PC-9 (cell line): ENCODE measurements around the gene LARGE2.

Source experiments
- CTCF ChIP-seq: fragments of 200-600 bp; sonication (generic); conservative IDR thresholded peaks from 2 replicates; pipeline ENCODE4 v1.6.1; 2017; ENCODE audit warnings: mixed run types, antibody characterized with exemption, mild to moderate bottlenecking, moderate library complexity
- EZH2 ChIP-seq: fragments of 200-600 bp; sonication (generic); IDR thresholded peaks from 2 replicates; pipeline ENCODE4 v1.8.0; 2017; ENCODE audit warnings: antibody characterized with exemption, low read depth

DNA sequence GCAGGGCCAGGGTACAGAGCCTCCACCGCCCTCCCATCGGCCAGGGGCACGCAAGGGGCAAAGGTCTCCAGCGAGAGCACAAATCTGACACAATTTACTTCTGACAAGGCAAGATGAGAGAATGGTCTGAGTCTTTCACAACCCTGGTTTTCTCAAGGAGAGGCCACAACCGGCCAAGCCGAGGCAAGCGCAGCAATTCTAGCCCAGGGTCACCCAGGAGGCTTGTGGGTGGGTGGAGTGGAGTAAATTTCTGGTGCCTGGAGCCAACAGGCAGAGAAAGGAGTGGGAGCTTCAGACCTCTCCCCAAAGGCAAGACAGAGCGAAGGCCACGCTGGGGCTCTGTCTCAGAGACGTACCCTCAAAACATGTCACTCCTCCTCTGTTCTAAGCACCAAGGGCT lies 9.3 kb downstream of the LARGE2 start:
- TF ChIP-seq CTCF: no peak
- TF ChIP-seq EZH2: no peak
